GM23248 (cell line): Measurements from ENCODE around the gene CASK. TPM values are rescaled to one million over a fixed set of nuclear protein-coding genes. Genes with fewer than 3 reads are reported as not detected.

Experiments used
- DNase-seq: peaks from one replicate; pipeline ENCODE4 v3.0.0-alpha.2; 2015
- H2AFZ ChIP-seq: fragments of 200-600 bp; sonication (generic); 2 replicates; pipeline ENCODE4 v1.6.1; 2016; ENCODE audit warnings: antibody characterized with exemption
- H3F3A ChIP-seq: fragments of 200-600 bp; sonication (generic); 2 replicates; pipeline ENCODE4 v1.6.1; 2016; ENCODE audit warnings: mild to moderate bottlenecking, antibody characterized with exemption, mixed run types; ENCODE audit not compliant: insufficient read depth
- H3K27ac ChIP-seq: fragments of 200-600 bp; sonication (generic); 2 replicates; pipeline ENCODE4 v1.5.1; 2016; ENCODE audit warnings: mild to moderate bottlenecking
- H3K27me3 ChIP-seq: fragments of 200-600 bp; sonication (generic); replicated peaks from 2 replicates; pipeline ENCODE4 v1.6.1; 2016; ENCODE audit warnings: mild to moderate bottlenecking; ENCODE audit not compliant: insufficient read depth
- H3K36me3 ChIP-seq: fragments of 200-600 bp; sonication (generic); 2 replicates; pipeline ENCODE4 v1.6.1; 2016; ENCODE audit warnings: low read depth, mild to moderate bottlenecking
- H3K4me1 ChIP-seq: fragments of 200-600 bp; sonication (generic); 2 replicates; pipeline ENCODE4 v1.6.1; 2016; ENCODE audit warnings: mild to moderate bottlenecking; ENCODE audit not compliant: insufficient read depth
- H3K4me2 ChIP-seq: fragments of 200-600 bp; sonication (generic); one replicate; pipeline ENCODE4 v1.6.1; 2016; ENCODE audit warnings: mild to moderate bottlenecking; ENCODE audit not compliant: unreplicated experiment
- H3K4me3 ChIP-seq: fragments of 200-600 bp; sonication (generic); 2 replicates; pipeline ENCODE4 v1.5.1; 2016; ENCODE audit warnings: mild to moderate bottlenecking
- H3K79me2 ChIP-seq: fragments of 200-600 bp; sonication (generic); 2 replicates; pipeline ENCODE4 v1.6.1; 2016; ENCODE audit warnings: mild to moderate bottlenecking; ENCODE audit not compliant: insufficient read depth
- H3K9ac ChIP-seq: fragments of 200-600 bp; sonication (generic); 2 replicates; pipeline ENCODE4 v1.6.1; 2016; ENCODE audit warnings: mild to moderate bottlenecking
- H3K9me2 ChIP-seq: fragments of 200-600 bp; sonication (generic); 2 replicates; pipeline ENCODE4 v1.6.1; 2016; ENCODE audit warnings: mixed run types, mild to moderate bottlenecking, moderate library complexity; ENCODE audit not compliant: insufficient read depth
- H3K9me3 ChIP-seq: fragments of 200-600 bp; sonication (generic); one replicate; pipeline ENCODE4 v1.6.1; 2017; ENCODE audit warnings: low read depth
- H4K20me1 ChIP-seq: fragments of 200-600 bp; sonication (generic); 2 replicates; pipeline ENCODE4 v1.6.0; 2016; ENCODE audit not compliant: insufficient read depth
- EZH2 ChIP-seq: fragments of 200-600 bp; sonication (generic); IDR thresholded peaks from 2 replicates; pipeline ENCODE4 v1.6.1; 2018; ENCODE audit warnings: antibody characterized with exemption, mild to moderate bottlenecking; ENCODE audit not compliant: insufficient read depth, poor library complexity, severe bottlenecking
- EZH2phosphoT487 ChIP-seq: fragments of 200-600 bp; sonication (generic); IDR thresholded peaks from 2 replicates; pipeline ENCODE4 v1.6.1; 2018; ENCODE audit warnings: antibody characterized with exemption, moderate library complexity, mild to moderate bottlenecking, low read depth; ENCODE audit not compliant: insufficient read depth
- WGBS, 2 experiments: methylation state at CpG; one replicate each; pipeline ENCODE4 v1.1.6; 2015 to 2017; ENCODE audit warnings: low lambda C conversion rate in 2 of 2, low coverage in 1 of 2; ENCODE audit errors: missing lambda C conversion rate in 2 of 2; 5-methylcytosine and 5-hydroxymethylcytosine counted together
- in situ Hi-C: fragments of 300-500 bp; cut with MboI; formaldehyde crosslinking; loops from 2 replicates; pipeline ENCODE4 v1.15.0; 2020
- polyA plus RNA-seq: library from polyadenylated mRNA; unstranded; fragments of >200 nt; fragmentation: Nextera tagmentation; extraction: Ambion mirVana; gene quantifications from 2 replicates; pipeline ENCODE4 v1.2.1, GENCODE V29; 2016
- total RNA-seq: library from RNA; depleted of rRNA; stranded (reverse); fragments of >200 nt; shearing (Covaris generic); gene quantifications from 2 replicates; pipeline ENCODE4 v1.2.3, GENCODE V29; 2014

CASK gene
- total and polyA plus RNA-seq, 2 experiments from 2014 or later: 2.5 to 29.2 TPM

DNA sequence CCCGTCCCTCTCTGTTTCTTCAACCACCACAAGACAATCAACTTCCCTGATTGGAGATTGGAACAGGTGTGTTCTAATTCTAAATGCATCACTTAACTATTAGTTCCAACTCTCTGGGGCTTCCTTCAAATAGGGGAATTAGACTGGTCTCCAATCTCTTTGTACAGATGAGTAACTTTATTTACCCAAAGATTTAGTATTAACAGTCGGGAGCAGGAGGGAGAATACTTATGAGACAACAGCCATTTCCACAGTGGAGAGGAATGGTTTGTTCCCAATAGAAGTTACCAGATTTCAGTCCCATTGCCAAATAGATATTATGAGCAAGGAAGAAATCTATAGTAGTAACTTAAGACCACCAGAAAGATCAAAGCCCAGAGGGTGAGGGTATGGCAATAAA is 46.2 kb downstream of the CASK start:
- H3K4me3 ChIP-seq: no peak overlapping the region
- H3F3A ChIP-seq: no peaks in the 10 kb centered on the region
- no peaks in the 10 kb centered on the region for H3K9me3 ChIP-seq
- no peak overlapping the region for H3K4me2 ChIP-seq
- TF ChIP-seq EZH2phosphoT487 (no peak), EZH2 (no peak)
- no peaks in the 10 kb centered on the region for H4K20me1 ChIP-seq
- H3K27ac ChIP-seq: no peak overlapping the region
- no peaks in the 10 kb centered on the region for H3K4me1 ChIP-seq
- H3K9ac ChIP-seq: no peak overlapping the region
- no peaks in the 10 kb centered on the region for H3K36me3 ChIP-seq
- no peak for DNase-seq
- H3K27me3 ChIP-seq: no peaks in the 10 kb centered on the region
- in situ Hi-C loops: no loop called here
- 50 to 56% methylated on average over 2 of the region's 2 CpGs for WGBS, 2 experiments
- H2AFZ ChIP-seq: no peak overlapping the region
- no peaks in the 10 kb centered on the region for H3K9me2 ChIP-seq
- H3K79me2 ChIP-seq: peaks cover 15% of the 10 kb centered on the region; the same call in 1 of the 2 replicates

DNA sequence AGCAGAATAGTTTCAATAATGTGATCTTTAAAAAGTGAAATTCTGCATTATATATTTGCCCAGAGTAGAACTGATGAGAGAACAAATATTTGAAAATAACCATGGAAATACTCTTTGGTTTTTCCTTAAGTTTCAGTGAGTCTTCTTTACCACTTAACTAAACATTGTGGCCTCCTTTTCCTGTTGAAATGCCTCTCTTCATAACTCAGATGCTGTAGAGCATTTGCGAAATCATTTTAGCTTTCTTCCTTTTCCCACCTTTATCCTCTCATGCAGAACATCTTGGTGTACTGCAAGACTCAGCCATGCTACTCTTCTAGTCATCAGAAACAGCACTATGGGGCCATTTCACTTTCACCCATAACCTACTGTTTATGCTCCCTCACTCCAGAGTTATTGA is 48.2 kb downstream of the CASK start:
- TF ChIP-seq EZH2 (no peak), EZH2phosphoT487 (no peak)
- WGBS, 2 experiments: 93 to 100% methylated on average over 1 of the region's 1 CpG
- no peaks in the 10 kb centered on the region for H3K27me3 ChIP-seq
- H3K4me1 ChIP-seq: no peaks in the 10 kb centered on the region
- no peak overlapping the region for H3K4me3 ChIP-seq
- no peaks in the 10 kb centered on the region for H4K20me1 ChIP-seq
- peaks cover 15% of the 10 kb centered on the region; the same call in 1 of the 2 replicates for H3K79me2 ChIP-seq
- H3K9me3 ChIP-seq: no peaks in the 10 kb centered on the region
- no peaks in the 10 kb centered on the region for H3K36me3 ChIP-seq
- no peaks in the 10 kb centered on the region for H3K9me2 ChIP-seq
- no peak overlapping the region for H3K9ac ChIP-seq
- in situ Hi-C loops: no loop called here
- no peaks in the 10 kb centered on the region for H3F3A ChIP-seq
- no peak overlapping the region for H3K27ac ChIP-seq
- peak; percentile 0 for DNase-seq
- no peak overlapping the region for H2AFZ ChIP-seq
- H3K4me2 ChIP-seq: no peak overlapping the region

DNA sequence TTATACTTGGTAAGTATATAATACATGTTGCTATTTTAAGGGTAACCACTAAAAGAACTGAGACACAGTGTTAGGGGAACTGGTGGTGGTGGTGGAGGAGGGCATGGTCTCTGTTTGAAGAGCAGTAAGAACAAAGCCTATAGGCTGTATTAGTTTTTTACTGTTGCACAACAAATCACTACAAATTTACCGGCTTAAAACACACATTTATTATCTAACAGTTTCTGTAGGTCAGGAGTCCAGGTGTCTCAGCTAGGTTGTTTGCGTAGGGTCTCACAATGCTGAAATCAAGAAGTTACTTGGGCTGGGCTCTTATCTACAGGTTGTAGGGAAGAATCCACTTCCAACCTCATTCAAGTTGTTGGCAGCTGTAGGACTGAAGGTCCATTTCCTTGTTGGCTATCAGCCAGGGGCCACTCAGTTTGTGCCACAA is 52.6 kb downstream of the CASK start:
- H3K9ac ChIP-seq: no peak overlapping the region
- DNase-seq: no peak
- H3K27ac ChIP-seq: no peak overlapping the region
- H4K20me1 ChIP-seq: no peaks in the 10 kb centered on the region
- no peak overlapping the region for H3K4me3 ChIP-seq
- no peaks in the 10 kb centered on the region for H3K9me3 ChIP-seq
- H3K4me2 ChIP-seq: no peak overlapping the region
- no peaks in the 10 kb centered on the region for H3K27me3 ChIP-seq
- no peaks in the 10 kb centered on the region for H3K4me1 ChIP-seq
- no peaks in the 10 kb centered on the region for H3K36me3 ChIP-seq
- no peak overlapping the region for H2AFZ ChIP-seq
- in situ Hi-C loops: no loop called here
- WGBS, 2 experiments: 100% methylated on average over 2 of the region's 2 CpGs
- H3F3A ChIP-seq: no peaks in the 10 kb centered on the region
- H3K79me2 ChIP-seq: no peaks in the 10 kb centered on the region; the same call in 1 of the 2 replicates
- H3K9me2 ChIP-seq: no peaks in the 10 kb centered on the region
- TF ChIP-seq EZH2 (no peak), EZH2phosphoT487 (no peak)

DNA sequence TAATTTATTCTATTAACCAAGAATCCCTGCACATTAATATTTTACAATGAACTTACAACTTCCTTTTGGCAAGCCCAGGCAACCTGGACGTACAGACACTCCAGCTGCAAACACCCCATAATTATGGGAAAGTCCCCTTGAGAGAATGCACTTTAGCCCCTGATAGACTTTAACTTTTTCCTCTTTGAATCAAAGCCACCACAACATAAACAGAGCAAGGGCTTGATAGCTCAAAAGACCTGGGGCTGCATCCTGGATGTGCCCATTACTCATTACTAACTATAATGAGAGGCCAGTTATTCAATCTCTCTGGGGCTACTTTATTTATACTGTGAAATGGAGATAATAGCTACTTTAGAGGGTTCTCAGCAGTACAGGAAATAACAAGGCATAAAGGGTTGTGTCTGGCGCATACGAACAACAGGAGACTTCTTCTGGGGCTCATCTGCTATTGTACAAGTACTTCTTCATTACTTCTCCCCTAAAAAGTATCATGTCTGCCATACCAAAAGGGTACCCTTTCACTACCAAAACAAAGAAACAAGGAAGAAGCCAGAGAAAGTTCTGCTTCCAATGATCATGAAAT is 54.9 kb downstream of the CASK start:
- no peak overlapping the region for H3K4me2 ChIP-seq
- H3K9me2 ChIP-seq: no peaks in the 10 kb centered on the region
- no peaks in the 10 kb centered on the region for H3K27me3 ChIP-seq
- H4K20me1 ChIP-seq: no peaks in the 10 kb centered on the region
- H3K4me3 ChIP-seq: no peak overlapping the region
- H3K9me3 ChIP-seq: no peaks in the 10 kb centered on the region
- no peaks in the 10 kb centered on the region for H3K36me3 ChIP-seq
- no peaks in the 10 kb centered on the region for H3F3A ChIP-seq
- DNase-seq: no peak
- in situ Hi-C loops: no loop called here
- H3K27ac ChIP-seq: no peak overlapping the region
- no peak for TF ChIP-seq EZH2
- no peak for TF ChIP-seq EZH2phosphoT487
- H3K79me2 ChIP-seq: no peaks in the 10 kb centered on the region
- no peak overlapping the region for H3K9ac ChIP-seq
- H3K4me1 ChIP-seq: no peaks in the 10 kb centered on the region
- no peak overlapping the region for H2AFZ ChIP-seq
- 93 to 100% methylated on average over 3 of the region's 3 CpGs for WGBS, 2 experiments
